HUES6 (cell line): Measurements from ENCODE around the gene LIMD2.

Source experiments
- H3K27ac ChIP-seq: 2 replicates; pipeline ENCODE4 v1.7.0; 2013; ENCODE audit warnings: low read depth, mild to moderate bottlenecking, low read length, inconsistent platforms
- H3K27me3 ChIP-seq: 2 replicates; pipeline ENCODE4 v1.6.1; 2013; ENCODE audit warnings: low read length; ENCODE audit not compliant: control insufficient read depth, insufficient read depth
- H3K36me3 ChIP-seq: 2 replicates; pipeline ENCODE4 v1.6.1; 2013; ENCODE audit warnings: low read length; ENCODE audit not compliant: control insufficient read depth, insufficient read depth
- H3K4me1 ChIP-seq: 2 replicates; pipeline ENCODE4 v1.6.1; 2013; ENCODE audit warnings: low read length; ENCODE audit not compliant: control insufficient read depth, insufficient read depth
- H3K4me3 ChIP-seq: 2 replicates; pipeline ENCODE4 v1.5.1; 2013; ENCODE audit warnings: low read depth, low read length
- H3K9ac ChIP-seq: one replicate; pipeline ENCODE4 v1.6.1; 2013; ENCODE audit warnings: mild to moderate bottlenecking, low read length
- H3K9me3 ChIP-seq: 2 replicates; pipeline ENCODE4 v1.6.1; 2013; ENCODE audit warnings: low read depth, low read length; ENCODE audit not compliant: control insufficient read depth, insufficient read depth

Gene LIMD2

GRCh38 chr17:63676584-63676983 lies 23.3 kb downstream of the LIMD2 start:
- Histone ChIP-seq H3K9me3 (no peaks in the 10 kb centered on the region), H3K9ac (no peak overlapping the region), H3K27me3 (no peaks in the 10 kb centered on the region), H3K4me3 (no peak overlapping the region), H3K4me1 (peaks cover 28% of the 10 kb centered on the region), H3K36me3 (peaks cover 2% of the 10 kb centered on the region; the same call in 1 of the 2 replicates), H3K27ac (no peak overlapping the region)

- Histone ChIP-seq H3K27ac (0 out of 2 replicates have a peak overlapping the region, but pooled peaks have one; percentile 15), H3K27me3 (no peaks in the 10 kb centered on the region), H3K9ac (peak overlapping the region; percentile 29), H3K4me3 (no peak overlapping the region), H3K4me1 (peaks cover 28% of the 10 kb centered on the region), H3K36me3 (no peaks in the 10 kb centered on the region; the same call in 1 of the 2 replicates), H3K9me3 (no peaks in the 10 kb centered on the region)
Observed at GRCh38 chr17:63675607-63676546, 24.0 kb downstream of the LIMD2 start.

- H3K9me3 ChIP-seq: no peaks in the 10 kb centered on the region
- no peaks in the 10 kb centered on the region for H3K27me3 ChIP-seq
- peak overlapping the region; percentile 29 for H3K9ac ChIP-seq
- H3K4me1 ChIP-seq: peaks cover 28% of the 10 kb centered on the region
- no peak overlapping the region for H3K4me3 ChIP-seq
- no peaks in the 10 kb centered on the region; the same call in 1 of the 2 replicates for H3K36me3 ChIP-seq
- 0 out of 2 replicates have a peak overlapping the region, but pooled peaks have one; percentile 15 for H3K27ac ChIP-seq
Observed at GRCh38 chr17:63675231-63675606, 24.7 kb downstream of the LIMD2 start.

- H3K9ac ChIP-seq: no peak overlapping the region
- peak overlapping the region; percentile 55; the same call in 1 of the 2 replicates for H3K27ac ChIP-seq
- peaks cover 11% of the 10 kb centered on the region for H3K36me3 ChIP-seq
- no peaks in the 10 kb centered on the region for H3K27me3 ChIP-seq
- no peaks in the 10 kb centered on the region for H3K9me3 ChIP-seq
- H3K4me3 ChIP-seq: no peak overlapping the region
- H3K4me1 ChIP-seq: peaks cover 28% of the 10 kb centered on the region
Observed at GRCh38 chr17:63672856-63673255, 27.1 kb downstream of the LIMD2 start.

- Histone ChIP-seq H3K9ac (no peak overlapping the region), H3K27ac (no peak overlapping the region), H3K9me3 (no peaks in the 10 kb centered on the region), H3K36me3 (peaks cover 34% of the 10 kb centered on the region), H3K4me1 (no peaks in the 10 kb centered on the region), H3K27me3 (no peaks in the 10 kb centered on the region), H3K4me3 (no peak overlapping the region)
Observed at GRCh38 chr17:63665527-63666214, 34.3 kb downstream of the LIMD2 start.

GRCh38 chr17:63659850-63660249 lies 40.1 kb downstream of the LIMD2 start:
- Histone ChIP-seq H3K4me1 (no peaks in the 10 kb centered on the region), H3K9ac (no peak overlapping the region), H3K9me3 (no peaks in the 10 kb centered on the region), H3K36me3 (peaks cover 17% of the 10 kb centered on the region), H3K27ac (no peak overlapping the region), H3K4me3 (no peak overlapping the region), H3K27me3 (no peaks in the 10 kb centered on the region)

- no peaks in the 10 kb centered on the region for H3K4me1 ChIP-seq
- H3K9ac ChIP-seq: no peak overlapping the region
- no peak overlapping the region for H3K27ac ChIP-seq
- H3K36me3 ChIP-seq: peaks cover 28% of the 10 kb centered on the region
- H3K9me3 ChIP-seq: no peaks in the 10 kb centered on the region
- no peaks in the 10 kb centered on the region for H3K27me3 ChIP-seq
- H3K4me3 ChIP-seq: no peak overlapping the region
Observed at GRCh38 chr17:63658366-63658765, 41.6 kb downstream of the LIMD2 start.

GRCh38 chr17:63657786-63658185 lies 42.1 kb downstream of the LIMD2 start:
- H3K4me1 ChIP-seq: no peaks in the 10 kb centered on the region
- no peak overlapping the region for H3K4me3 ChIP-seq
- no peak overlapping the region for H3K9ac ChIP-seq
- no peak overlapping the region for H3K27ac ChIP-seq
- peaks cover 34% of the 10 kb centered on the region for H3K36me3 ChIP-seq
- no peaks in the 10 kb centered on the region for H3K9me3 ChIP-seq
- no peaks in the 10 kb centered on the region for H3K27me3 ChIP-seq

GRCh38 chr17:63653050-63653449 lies 46.9 kb downstream of the LIMD2 start:
- peaks cover 30% of the 10 kb centered on the region for H3K36me3 ChIP-seq

GRCh38 chr17:63652106-63652505 lies 47.8 kb downstream of the LIMD2 start:
- Histone ChIP-seq H3K36me3 (peaks cover 25% of the 10 kb centered on the region), H3K27me3 (no peaks in the 10 kb centered on the region), H3K9ac (no peak overlapping the region), H3K4me3 (no peak overlapping the region), H3K4me1 (peaks cover 12% of the 10 kb centered on the region), H3K27ac (no peak overlapping the region), H3K9me3 (no peaks in the 10 kb centered on the region)

More at GRCh38 chr17:63653050-63653449, 46.9 kb downstream of the LIMD2 start:
- no peak overlapping the region for H3K27ac ChIP-seq
- no peak overlapping the region for H3K9ac ChIP-seq
- no peaks in the 10 kb centered on the region for H3K27me3 ChIP-seq
- H3K4me1 ChIP-seq: peaks cover 3% of the 10 kb centered on the region
- no peaks in the 10 kb centered on the region for H3K9me3 ChIP-seq
- H3K4me3 ChIP-seq: no peak overlapping the region

GRCh38 chr17:63649813-63650212 lies 50.1 kb downstream of the LIMD2 start:
- Histone ChIP-seq H3K27ac (no peak overlapping the region), H3K9ac (no peak overlapping the region), H3K9me3 (no peaks in the 10 kb centered on the region), H3K36me3 (peaks cover 35% of the 10 kb centered on the region), H3K27me3 (no peaks in the 10 kb centered on the region), H3K4me1 (peaks cover 17% of the 10 kb centered on the region), H3K4me3 (no peak overlapping the region)
